ENCODE data around the gene IDH1. TPM values are rescaled to one million over a fixed set of nuclear protein-coding genes. Genes with fewer than 3 reads are reported as not detected.

Gene IDH1
- total and polyA plus RNA-seq, 2 of the 13 experiments (the other 11 are each of a cell fraction or from before 2014, with no cell fraction given) = 312 to 1,077 TPM

DNA sequence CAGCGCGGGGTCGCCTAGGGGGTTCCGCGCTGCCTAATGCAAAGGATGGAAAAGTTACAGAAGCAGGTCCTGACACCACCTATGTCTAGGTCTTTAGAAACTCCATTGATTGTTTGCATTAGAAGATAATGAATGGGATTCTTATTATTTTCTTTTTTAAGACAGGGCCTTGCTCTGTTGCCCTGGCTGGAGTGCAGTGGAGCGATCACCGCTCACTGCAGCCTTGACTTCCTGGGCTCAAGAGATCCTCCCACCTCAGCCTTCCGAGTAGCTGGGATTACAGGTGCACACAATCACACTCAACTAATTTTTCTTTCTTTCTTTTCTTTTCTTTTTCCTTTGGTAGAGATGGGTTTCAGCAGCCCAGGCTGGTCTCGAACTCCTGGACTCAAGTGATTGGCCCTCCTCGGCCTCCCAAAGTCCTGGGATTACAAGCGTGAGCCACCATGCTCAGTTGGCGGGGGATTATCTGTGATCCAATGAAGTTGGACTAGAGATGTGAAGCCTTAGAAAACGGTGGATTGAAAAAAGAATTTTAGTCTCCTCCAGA, 761 bp upstream of the IDH1 start (continued):
- TF ChIP-seq, protein P1, sequence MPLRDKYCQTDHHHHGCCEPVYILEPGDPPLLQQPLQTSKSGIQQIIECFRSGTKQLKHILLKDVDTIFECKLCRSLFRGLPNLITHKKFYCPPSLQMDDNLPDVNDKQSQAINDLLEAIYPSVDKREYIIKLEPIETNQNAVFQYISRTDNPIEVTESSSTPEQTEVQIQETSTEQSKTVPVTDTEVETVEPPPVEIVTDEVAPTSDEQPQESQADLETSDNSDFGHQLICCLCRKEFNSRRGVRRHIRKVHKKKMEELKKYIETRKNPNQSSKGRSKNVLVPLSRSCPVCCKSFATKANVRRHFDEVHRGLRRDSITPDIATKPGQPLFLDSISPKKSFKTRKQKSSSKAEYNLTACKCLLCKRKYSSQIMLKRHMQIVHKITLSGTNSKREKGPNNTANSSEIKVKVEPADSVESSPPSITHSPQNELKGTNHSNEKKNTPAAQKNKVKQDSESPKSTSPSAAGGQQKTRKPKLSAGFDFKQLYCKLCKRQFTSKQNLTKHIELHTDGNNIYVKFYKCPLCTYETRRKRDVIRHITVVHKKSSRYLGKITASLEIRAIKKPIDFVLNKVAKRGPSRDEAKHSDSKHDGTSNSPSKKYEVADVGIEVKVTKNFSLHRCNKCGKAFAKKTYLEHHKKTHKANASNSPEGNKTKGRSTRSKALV (CRISPR knock-in tag; IDR thresholded peaks at IDR 0.05) = 0 out of 2 replicates have a peak, but pooled peaks have one; percentile 8
- TF ChIP-seq SNAPC2 (CRISPR knock-in tag; IDR thresholded peaks at IDR 0.05) (0 out of 2 replicates have a peak, but pooled peaks have one; percentile 48), ZNF354B (CRISPR knock-in tag; IDR thresholded peaks at IDR 0.05) (0 out of 2 replicates have a peak, but pooled peaks have one; percentile 12)
- TF ChIP-seq, protein P2, sequence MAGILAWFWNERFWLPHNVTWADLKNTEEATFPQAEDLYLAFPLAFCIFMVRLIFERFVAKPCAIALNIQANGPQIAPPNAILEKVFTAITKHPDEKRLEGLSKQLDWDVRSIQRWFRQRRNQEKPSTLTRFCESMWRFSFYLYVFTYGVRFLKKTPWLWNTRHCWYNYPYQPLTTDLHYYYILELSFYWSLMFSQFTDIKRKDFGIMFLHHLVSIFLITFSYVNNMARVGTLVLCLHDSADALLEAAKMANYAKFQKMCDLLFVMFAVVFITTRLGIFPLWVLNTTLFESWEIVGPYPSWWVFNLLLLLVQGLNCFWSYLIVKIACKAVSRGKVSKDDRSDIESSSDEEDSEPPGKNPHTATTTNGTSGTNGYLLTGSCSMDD (CRISPR knock-in tag; IDR thresholded peaks at IDR 0.05) = no peak

DNA sequence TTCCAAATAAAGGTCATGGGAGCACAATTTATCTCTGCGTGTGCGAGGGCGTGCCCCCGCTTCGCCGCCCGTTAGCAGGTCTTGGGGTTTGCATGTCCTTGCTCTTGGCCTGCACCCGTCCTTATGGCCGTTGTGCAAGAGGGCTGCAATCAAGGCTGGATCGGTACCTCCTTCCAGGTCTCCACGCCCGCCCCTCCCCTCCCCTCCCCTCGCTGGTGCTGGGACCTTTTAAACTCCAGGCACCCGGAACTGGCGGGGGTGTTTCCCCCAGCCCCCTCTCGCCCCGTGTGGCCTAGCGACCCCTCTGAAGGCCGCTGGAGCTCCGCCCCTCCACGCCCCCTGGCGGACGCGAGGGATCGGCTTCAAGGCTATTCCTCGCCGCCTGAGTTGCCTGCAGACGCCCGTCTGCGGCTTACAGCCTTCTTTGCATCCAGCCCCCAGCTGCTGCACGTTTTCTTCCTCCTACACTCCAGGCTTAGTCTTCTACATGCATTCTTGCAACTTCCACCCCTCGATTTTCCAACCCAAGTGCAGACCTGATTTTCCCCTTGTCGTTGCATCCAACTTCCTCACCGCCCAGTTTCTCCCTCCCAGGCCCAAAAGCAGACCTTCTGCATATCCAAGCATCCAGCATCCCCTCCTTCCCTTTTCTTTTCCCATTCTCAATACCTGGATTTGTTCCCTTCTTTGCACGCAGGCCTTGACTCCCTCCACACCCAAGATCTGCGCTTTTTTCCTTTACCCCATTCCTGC, 577 bp downstream of the IDH1 start:
- in situ Hi-C loops (cut with HindIII; ENCODE audit: extremely low pct_ligation_motif_present, low pct_unique_long_range_greater_than_20kb) (loop anchor here (5.0 to 25.0 kb wide), 2 partner anchors 77 to 542 kb away; partner anchors contain the start of gene CCNYL1), intact Hi-C loops (cut with micrococcal nuclease; ENCODE audit: unreplicated experiment) (no loop called here)
- TF ChIP-seq RFXAP (CRISPR knock-in tag; IDR thresholded peaks at IDR 0.05; ENCODE audit: borderline replicate concordance) (peak; percentile 86), HNRNPLL (IDR thresholded peaks at IDR 0.05; ENCODE audit: low read depth, low read length, poor library complexity, severe bottlenecking) (no peak), ZNF629 (CRISPR knock-in tag; conservative IDR thresholded peaks at IDR 0.05) (peak; percentile 47), MEF2D (CRISPR knock-in tag; IDR thresholded peaks at IDR 0.05) (peak; percentile 49; the same call in 1 of the 2 replicates), KDM3A (CRISPR knock-in tag; IDR thresholded peaks at IDR 0.05; ENCODE audit: low read depth) (no peak), FOXK1 (CRISPR knock-in tag; IDR thresholded peaks at IDR 0.05; ENCODE audit: borderline replicate concordance, low read depth) (peak; percentile 71; the same call in 1 of the 2 replicates), ATF1 (CRISPR knock-in tag; IDR thresholded peaks at IDR 0.05) (no peak), EZH2 (conservative IDR thresholded peaks at IDR 0.05; ENCODE audit: low read depth, low read length) (no peak), SMYD3 (CRISPR knock-in tag; IDR thresholded peaks at IDR 0.05) (0 out of 2 replicates have a peak, but pooled peaks have one; percentile 34)
- TF ChIP-seq, protein P3, sequence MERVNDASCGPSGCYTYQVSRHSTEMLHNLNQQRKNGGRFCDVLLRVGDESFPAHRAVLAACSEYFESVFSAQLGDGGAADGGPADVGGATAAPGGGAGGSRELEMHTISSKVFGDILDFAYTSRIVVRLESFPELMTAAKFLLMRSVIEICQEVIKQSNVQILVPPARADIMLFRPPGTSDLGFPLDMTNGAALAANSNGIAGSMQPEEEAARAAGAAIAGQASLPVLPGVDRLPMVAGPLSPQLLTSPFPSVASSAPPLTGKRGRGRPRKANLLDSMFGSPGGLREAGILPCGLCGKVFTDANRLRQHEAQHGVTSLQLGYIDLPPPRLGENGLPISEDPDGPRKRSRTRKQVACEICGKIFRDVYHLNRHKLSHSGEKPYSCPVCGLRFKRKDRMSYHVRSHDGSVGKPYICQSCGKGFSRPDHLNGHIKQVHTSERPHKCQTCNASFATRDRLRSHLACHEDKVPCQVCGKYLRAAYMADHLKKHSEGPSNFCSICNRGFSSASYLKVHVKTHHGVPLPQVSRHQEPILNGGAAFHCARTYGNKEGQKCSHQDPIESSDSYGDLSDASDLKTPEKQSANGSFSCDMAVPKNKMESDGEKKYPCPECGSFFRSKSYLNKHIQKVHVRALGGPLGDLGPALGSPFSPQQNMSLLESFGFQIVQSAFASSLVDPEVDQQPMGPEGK (CRISPR knock-in tag; IDR thresholded peaks at IDR 0.05) = peak; percentile 99
- TF ChIP-seq, protein P4, sequence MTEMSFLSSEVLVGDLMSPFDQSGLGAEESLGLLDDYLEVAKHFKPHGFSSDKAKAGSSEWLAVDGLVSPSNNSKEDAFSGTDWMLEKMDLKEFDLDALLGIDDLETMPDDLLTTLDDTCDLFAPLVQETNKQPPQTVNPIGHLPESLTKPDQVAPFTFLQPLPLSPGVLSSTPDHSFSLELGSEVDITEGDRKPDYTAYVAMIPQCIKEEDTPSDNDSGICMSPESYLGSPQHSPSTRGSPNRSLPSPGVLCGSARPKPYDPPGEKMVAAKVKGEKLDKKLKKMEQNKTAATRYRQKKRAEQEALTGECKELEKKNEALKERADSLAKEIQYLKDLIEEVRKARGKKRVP (CRISPR knock-in tag; IDR thresholded peaks at IDR 0.05) = peak in 1 of 2 experiments; percentile 93; a peak in 2 of 4 replicates

More for the DNA sequence above, 577 bp downstream of the IDH1 start:
- Histone ChIP-seq H3K4me3 (replicated peaks in 1 of 3; ENCODE audit: insufficient read depth in 1 of 3, low read depth in 2 of 3, low read length in 3 of 3) (peak overlapping the region; percentile 85 to 100 (median 100)), H3K4me1 (ENCODE audit: insufficient read depth, low read length) (peaks cover 72% of the 10 kb centered on the region), H3K4me2 (ENCODE audit: low read depth, low read length) (peak overlapping the region; percentile 95), H4K20me1 (ENCODE audit: insufficient read depth, low read length) (no peaks in the 10 kb centered on the region), H3K9ac (ENCODE audit: insufficient read depth, low read depth, low read length) (peak overlapping the region; percentile 91), H3K27ac (ENCODE audit: extremely low read length, insufficient read depth, low read length) (peak overlapping the region; percentile 97), H2AFZ (ENCODE audit: low read length) (no peak overlapping the region), H3K36me3 (replicated peaks in 1 of 2; ENCODE audit: control insufficient read depth in 1 of 2, insufficient read depth in 2 of 2, low read length in 2 of 2) (peaks cover 3 to 38% of the 10 kb centered on the region in 2 experiments; a peak in 4 of 5 replicates), H3K79me2 (ENCODE audit: insufficient read depth, low read length) (peaks cover 41% of the 10 kb centered on the region), H3K27me3 (ENCODE audit: control insufficient read depth in 1 of 2, insufficient read depth in 2 of 2, low read length in 2 of 2) (no peaks in the 10 kb centered on the region; a peak in 2 of 5 replicates), H3K9me3 (ENCODE audit: low read length) (no peaks in the 10 kb centered on the region)
- ChIA-PET CTCF (ENCODE audit: low intra/inter-chr PET ratio, low total read pairs) (interaction anchor here (1.1 to 2.4 kb wide), 5 partner anchors 11 to 152 kb away, joined by 4 to 11 read pairs (median 4); no protein-coding TSS in a partner anchor), POLR2A (interaction anchor here (0.6 to 7.8 kb wide), 30 partner anchors 9 to 1917 kb away, joined by 3 to 145 read pairs (median 4); partner anchors contain the start of genes CCNYL1, CREB1, FZD5 and KANSL1L)
- ATAC-seq (peak; percentile 83), FAIRE-seq (no peak), DNase-seq (ENCODE audit: low spot score) (peak; percentile 94)
- BruUV-seq (replicated peaks) = no TSS peak
- under 1% methylated on average over 32 of the region's 36 CpGs for WGBS (ENCODE audit: low lambda C conversion rate)
